ENCODE data around the gene ATL3. TPM values are rescaled to one million over a fixed set of nuclear protein-coding genes. Genes with fewer than 3 reads are reported as not detected.

ATL3 gene
- total RNA-seq, 4 donors from 2014 or later: 64.9 to 97.2 (median 70.9) TPM

- no peak for TF ChIP-seq CTCF (IDR thresholded peaks at IDR 0.05)
- no peak for TF ChIP-seq POLR2A (IDR thresholded peaks at IDR 0.05)
- no peak overlapping the region for H3K4me3 ChIP-seq (ENCODE audit: low read depth, poor library complexity, severe bottlenecking)
- intact Hi-C loops (cut with DNase I; ENCODE audit: low total_unique reads): no loop called here
- 46 to 50% methylated on average over 4 of the region's 4 CpGs for WGBS, 2 donors
- DNase-seq (ENCODE audit: low spot score in 2 of 2): peak in 1 of 2 donors; percentile 12
Observed at GRCh38 chr11:63666874-63667273, 4.3 kb downstream of the ATL3 start.

DNA sequence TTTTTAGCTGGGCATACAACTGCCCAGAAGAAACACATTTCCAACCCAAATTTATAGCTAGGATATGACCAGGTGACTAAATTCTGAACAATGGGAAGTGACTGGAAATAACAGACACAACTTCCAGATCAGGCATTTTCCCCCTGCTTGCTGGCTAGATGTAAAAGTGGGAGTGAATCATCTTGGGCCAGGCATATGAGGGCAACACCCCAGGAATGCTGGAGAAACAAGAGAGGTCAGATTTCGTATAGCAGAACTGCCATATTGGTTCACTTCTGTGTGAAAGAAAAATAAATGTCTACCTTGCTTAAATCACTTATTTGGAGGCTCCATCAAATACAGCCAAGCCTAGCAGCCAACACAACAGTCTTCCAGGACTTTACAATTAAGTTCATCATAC, 7.4 kb downstream of the ATL3 start:
- no peak overlapping the region for H3K4me3 ChIP-seq (ENCODE audit: low read depth, poor library complexity, severe bottlenecking)
- WGBS, 2 donors: 0 to 4% methylated on average over 1 of the region's 1 CpG
- intact Hi-C loops (cut with DNase I; ENCODE audit: low total_unique reads): no loop called here
- no peak for TF ChIP-seq POLR2A (IDR thresholded peaks at IDR 0.05)
- no peak for DNase-seq (ENCODE audit: low spot score in 2 of 2)

DNA sequence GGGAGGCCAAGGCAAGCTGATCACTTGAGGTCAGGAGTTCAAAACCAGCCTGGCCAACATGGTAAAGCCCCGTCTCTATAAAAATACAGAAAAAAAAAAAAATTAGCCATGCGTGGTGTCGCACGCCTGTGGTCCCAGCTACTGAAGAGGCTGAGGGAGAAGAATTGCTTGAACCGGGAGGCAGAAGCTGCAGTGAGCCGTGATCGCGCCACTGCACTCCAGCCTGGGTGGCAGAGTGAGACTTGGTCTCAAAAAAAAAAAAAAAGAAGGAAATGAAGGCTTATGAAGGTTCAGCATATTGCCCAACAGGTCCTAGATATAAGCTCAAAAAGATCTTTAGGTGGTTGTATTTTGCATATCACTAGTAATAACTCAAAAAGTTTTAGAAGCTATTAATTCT, 10.2 kb downstream of the ATL3 start:
- intact Hi-C loops (cut with DNase I; ENCODE audit: low total_unique reads): no loop called here
- no peak for TF ChIP-seq POLR2A (IDR thresholded peaks at IDR 0.05)
- no peak for TF ChIP-seq CTCF (IDR thresholded peaks at IDR 0.05)
- DNase-seq (ENCODE audit: low spot score in 2 of 2): no peak
- no peak overlapping the region for H3K4me3 ChIP-seq (ENCODE audit: low read depth, poor library complexity, severe bottlenecking)
- WGBS, 2 donors: 89 to 93% methylated on average over 8 of the region's 8 CpGs

DNA sequence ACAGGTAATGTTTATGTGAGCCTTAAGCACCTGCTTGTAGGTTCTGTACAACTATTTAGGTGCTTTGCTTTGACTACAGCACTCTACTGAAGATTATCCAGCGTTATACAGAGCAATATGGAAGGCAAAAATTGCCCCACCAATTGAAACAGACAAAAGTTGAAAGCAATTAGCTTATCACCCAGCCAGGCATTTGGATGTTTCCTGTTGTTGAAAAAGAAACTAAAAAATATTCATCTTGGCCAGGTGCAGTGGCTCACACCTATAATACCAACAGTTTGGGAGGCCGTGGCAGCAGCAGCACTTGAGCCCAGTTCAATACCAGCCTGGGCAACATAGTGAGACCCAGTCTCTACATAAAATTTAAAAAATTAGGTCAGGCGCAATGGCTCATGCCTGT, 18.5 kb downstream of the ATL3 start:
- intact Hi-C loops (cut with DNase I; ENCODE audit: low total_unique reads): loop anchor here (10.0 kb wide), 1 partner anchor 62 kb away; no protein-coding TSS in a partner anchor

GRCh38 chr11:63643205-63643604, 28.0 kb downstream of the ATL3 start:
- WGBS, 2 donors: 88 to 90% methylated on average over 3 of the region's 3 CpGs

More for the DNA sequence above, 18.5 kb downstream of the ATL3 start:
- no peak for DNase-seq (ENCODE audit: low spot score in 2 of 2)
- H3K4me3 ChIP-seq (ENCODE audit: low read depth, poor library complexity, severe bottlenecking): no peak overlapping the region
- TF ChIP-seq CTCF (IDR thresholded peaks at IDR 0.05): no peak
- TF ChIP-seq POLR2A (IDR thresholded peaks at IDR 0.05): no peak
- 76 to 81% methylated on average over 3 of the region's 3 CpGs for WGBS, 2 donors

GRCh38 chr11:63641727-63642126, 29.4 kb downstream of the ATL3 start:
- TF ChIP-seq POLR2A (IDR thresholded peaks at IDR 0.05): no peak
- TF ChIP-seq CTCF (IDR thresholded peaks at IDR 0.05): no peak
- DNase-seq (ENCODE audit: low spot score in 2 of 2): no peak
- intact Hi-C loops (cut with DNase I; ENCODE audit: low total_unique reads): no loop called here
- H3K4me3 ChIP-seq (ENCODE audit: low read depth, poor library complexity, severe bottlenecking): no peak overlapping the region

More at GRCh38 chr11:63643205-63643604, 28.0 kb downstream of the ATL3 start:
- no peak for TF ChIP-seq CTCF (IDR thresholded peaks at IDR 0.05)
- no peak for TF ChIP-seq POLR2A (IDR thresholded peaks at IDR 0.05)
- intact Hi-C loops (cut with DNase I; ENCODE audit: low total_unique reads): no loop called here
- H3K4me3 ChIP-seq (ENCODE audit: low read depth, poor library complexity, severe bottlenecking): no peak overlapping the region
- no peak for DNase-seq (ENCODE audit: low spot score in 2 of 2)

Data from lower leg skin (tissue), 4 donors.